DMS53 treated with DMSO at 0.1 percent for 48 hours (cell line): ENCODE data around the gene SP6.

Experiments
- DNase-seq: peaks from one replicate; lab custom pipeline; 2025; ENCODE audit not compliant: unreplicated experiment; lab: John Stamatoyannopoulos, UW

SP6 gene

GRCh38 chr17:47879776-47880454 is 29.0 kb upstream of the SP6 start:
- no peak for DNase-seq

- DNase-seq, result no peak
These were observed 28.1 kb upstream of the SP6 start for GRCh38 chr17:47879028-47879585.

GRCh38 chr17:47878203-47879027 is 27.5 kb upstream of the SP6 start:
- no peak for DNase-seq

- DNase-seq, result no peak
These were observed 26.5 kb upstream of the SP6 start for GRCh38 chr17:47877368-47878034.

- no peak for DNase-seq
These were observed 24.3 kb upstream of the SP6 start for GRCh38 chr17:47875011-47875985.

GRCh38 chr17:47873200-47874090 is 22.5 kb upstream of the SP6 start:
- no peak for DNase-seq

- no peak for DNase-seq
These were observed 21.7 kb upstream of the SP6 start for GRCh38 chr17:47872651-47873161.

- no peak for DNase-seq
These were observed 21.2 kb upstream of the SP6 start for GRCh38 chr17:47872019-47872650.

- DNase-seq, result no peak
These were observed 20.1 kb upstream of the SP6 start for GRCh38 chr17:47871048-47871447.

GRCh38 chr17:47870056-47870455 is 19.1 kb upstream of the SP6 start:
- DNase-seq, result no peak

GRCh38 chr17:47869114-47869513 is 18.2 kb upstream of the SP6 start:
- DNase-seq, result no peak

GRCh38 chr17:47867813-47868533 is 17.0 kb upstream of the SP6 start:
- DNase-seq, result no peak

GRCh38 chr17:47866941-47867340 is 16.0 kb upstream of the SP6 start:
- no peak for DNase-seq

GRCh38 chr17:47864791-47865216 is 13.8 kb upstream of the SP6 start:
- DNase-seq, result no peak

GRCh38 chr17:47862621-47863440 is 11.9 kb upstream of the SP6 start:
- no peak for DNase-seq

GRCh38 chr17:47860386-47860785 is 9.4 kb upstream of the SP6 start:
- DNase-seq, result no peak
